Endothelial cell of umbilical vein (primary cell): ENCODE results near the gene TRAF3IP1. TPM values are rescaled to one million over a fixed set of nuclear protein-coding genes. Genes with fewer than 3 reads are reported as not detected.

Source experiments
- BruUV-seq: library from RNA; stranded (reverse); fragments of 400-500 nt; replicated peaks from 2 replicates; lab custom pipeline; 2021; lab: Mats Ljungman, UMichigan
- CTCF ChIA-PET: fragments of 300-600, 350-600 bp; sonication (Branson Sonifier 250); formaldehyde crosslinking; loops from one replicate; lab custom pipeline; 2021; ENCODE audit warnings: antibody characterized with exemption, inconsistent platforms; lab: Charles Lee
- POLR2A ChIA-PET: fragments of 300-600, 350-600 bp; sonication (Branson Sonifier 250); formaldehyde crosslinking; loops from one replicate; lab custom pipeline; 2021; ENCODE audit warnings: antibody characterized with exemption, inconsistent platforms; lab: Charles Lee
- DNase-seq: peaks from one replicate; pipeline ENCODE4 v3.0.0-alpha.2; 2011; ENCODE audit warnings: low read depth, low spot score
- FAIRE-seq: peaks from 2 replicates; lab custom pipeline; 2011; peaks lifted over from hg19 to GRCh38; lab: Jason Lieb, UNC
- H2AFZ ChIP-seq: 2 replicates; pipeline ENCODE4 v1.6.0; 2012; ENCODE audit warnings: low read depth, low read length, control low read depth, inconsistent platforms
- H3K27ac ChIP-seq: 2 replicates; pipeline ENCODE4 v1.5.1; 2011; ENCODE audit warnings: low read depth, mild to moderate bottlenecking, control low read depth, low read length, moderate library complexity; ENCODE audit not compliant: insufficient read depth
- H3K27me3 ChIP-seq, 2 experiments: 2 replicates each; pipeline versions ENCODE4 v1.6.0 to v1.6.1; 2011; ENCODE audit warnings: low read length in 2 of 2, mixed read lengths in 1 of 2; ENCODE audit not compliant: control insufficient read depth in 2 of 2, insufficient read depth in 2 of 2
- H3K36me3 ChIP-seq, 2 experiments: 2 replicates in 1 of 2; 3 replicates in 1 of 2; pipeline ENCODE4 v1.5.1; 2011; ENCODE audit warnings: low read length in 2 of 2, mild to moderate bottlenecking in 1 of 2, moderate library complexity in 1 of 2; ENCODE audit not compliant: control insufficient read depth in 2 of 2, insufficient read depth in 2 of 2; ENCODE audit errors: extremely low read depth in 1 of 2
- H3K4me1 ChIP-seq: 3 replicates; pipeline ENCODE4 v1.5.1; 2011; ENCODE audit warnings: mild to moderate bottlenecking, low read length; ENCODE audit not compliant: control insufficient read depth, insufficient read depth; ENCODE audit errors: extremely low read depth
- H3K4me2 ChIP-seq: 2 replicates; pipeline ENCODE4 v1.6.1; 2011; ENCODE audit warnings: low read length, control low read depth, mixed read lengths; ENCODE audit not compliant: insufficient read depth
- H3K4me3 ChIP-seq, 3 experiments: fragments of 200-600 bp in 1 of 3; sonication (generic), shearing (Covaris generic) in 1 of 3; replicated peaks in 1 of 3; 2 replicates each; pipeline ENCODE4 v1.5.1; 2011 to 2016; ENCODE audit warnings: control low read depth in 3 of 3, low read length in 3 of 3, mild to moderate bottlenecking in 2 of 3, inconsistent platforms in 1 of 3, low read depth in 1 of 3, moderate library complexity in 1 of 3; ENCODE audit not compliant: insufficient read depth in 1 of 3
- H3K79me2 ChIP-seq: 2 replicates; pipeline ENCODE4 v1.6.0; 2012; ENCODE audit warnings: low read length, inconsistent platforms; ENCODE audit not compliant: control insufficient read depth, insufficient read depth
- H3K9ac ChIP-seq: replicated peaks from 2 replicates; pipeline ENCODE3; 2011; ENCODE audit warnings: low read length, control low read depth; ENCODE audit not compliant: insufficient read depth; ENCODE audit errors: extremely low read depth
- H3K9me1 ChIP-seq: replicated peaks from 3 replicates; pipeline ENCODE4 v1.6.0; 2011; ENCODE audit warnings: mild to moderate bottlenecking, low read length; ENCODE audit not compliant: control insufficient read depth, insufficient read depth; ENCODE audit errors: extremely low read depth
- H3K9me3 ChIP-seq: replicated peaks from 2 replicates; pipeline ENCODE4 v1.5.1; 2012; ENCODE audit warnings: low read length, inconsistent platforms; ENCODE audit not compliant: control insufficient read depth, insufficient read depth
- H4K20me1 ChIP-seq: replicated peaks from 2 replicates; pipeline ENCODE3; 2011; ENCODE audit warnings: mild to moderate bottlenecking, low read length; ENCODE audit not compliant: control insufficient read depth, insufficient read depth; ENCODE audit errors: extremely low read depth
- CTCF ChIP-seq, 2 donors: IDR thresholded peaks; 1 replicate in 1 of 2; 2 replicates in 1 of 2; pipeline ENCODE4 v1.5.1; 2011; ENCODE audit warnings: low read length in 2 of 2, mild to moderate bottlenecking in 2 of 2, moderate library complexity in 2 of 2, control low read depth in 1 of 2, inconsistent platforms in 1 of 2, low read depth in 1 of 2; ENCODE audit not compliant: insufficient read depth in 1 of 2; ENCODE audit errors: extremely low read depth in 1 of 2
- JUN ChIP-seq: IDR thresholded peaks from 2 replicates; pipeline ENCODE4 v1.6.1; 2011; ENCODE audit warnings: borderline replicate concordance, low read depth; ENCODE audit not compliant: insufficient read length, insufficient read depth
- MYC ChIP-seq: IDR thresholded peaks from one replicate; pipeline ENCODE4 v1.6.1; 2011; ENCODE audit warnings: mild to moderate bottlenecking, low read depth, low read length
- POLR2AphosphoS5 ChIP-seq: IDR thresholded peaks from 2 replicates; pipeline ENCODE4 v1.6.1; 2012; ENCODE audit warnings: low read depth, mild to moderate bottlenecking, control low read depth, low read length, moderate library complexity; ENCODE audit not compliant: insufficient read depth
- dilution Hi-C: fragments of 300-500 bp; cut with MboI; formaldehyde crosslinking; loops from one replicate; pipeline ENCODE4 v1.15.0; 2019; ENCODE audit warnings: low sequenced_read_pairs; ENCODE audit not compliant: extremely low pct_ligation_motif_present
- intact Hi-C: fragments of 100-400 bp; cut with micrococcal nuclease; formaldehyde crosslinking; loops from one replicate; pipeline ENCODE4 v1.10.0; 2022
- polyA plus RNA-seq, 4 experiments: library from polyadenylated mRNA; depleted of rRNA in 3 of 4; stranded (reverse) in 3 of 4; unstranded in 1 of 4; fragments of >200 nt; gene quantifications; 2 replicates each; pipeline versions ENCODE4 v1.2.1 to v1.2.3, GENCODE V29; 2011 to 2012; ENCODE audit warnings: missing spikeins in 1 of 4
- total RNA-seq: library from RNA; stranded (reverse); gene quantifications from 2 replicates; pipeline ENCODE4 v1.2.3, GENCODE V29; 2021
- TF ChIP-seq, protein P1 (sequence below): IDR thresholded peaks from 2 replicates; pipeline ENCODE4 v1.6.1; 2011; ENCODE audit not compliant: insufficient read depth, insufficient read length

TRAF3IP1 gene
- total and polyA plus RNA-seq, 2 donors (not counting 3 experiments of a cell fraction or from before 2014, with no cell fraction given), result 3.4 to 15.9 TPM

DNA sequence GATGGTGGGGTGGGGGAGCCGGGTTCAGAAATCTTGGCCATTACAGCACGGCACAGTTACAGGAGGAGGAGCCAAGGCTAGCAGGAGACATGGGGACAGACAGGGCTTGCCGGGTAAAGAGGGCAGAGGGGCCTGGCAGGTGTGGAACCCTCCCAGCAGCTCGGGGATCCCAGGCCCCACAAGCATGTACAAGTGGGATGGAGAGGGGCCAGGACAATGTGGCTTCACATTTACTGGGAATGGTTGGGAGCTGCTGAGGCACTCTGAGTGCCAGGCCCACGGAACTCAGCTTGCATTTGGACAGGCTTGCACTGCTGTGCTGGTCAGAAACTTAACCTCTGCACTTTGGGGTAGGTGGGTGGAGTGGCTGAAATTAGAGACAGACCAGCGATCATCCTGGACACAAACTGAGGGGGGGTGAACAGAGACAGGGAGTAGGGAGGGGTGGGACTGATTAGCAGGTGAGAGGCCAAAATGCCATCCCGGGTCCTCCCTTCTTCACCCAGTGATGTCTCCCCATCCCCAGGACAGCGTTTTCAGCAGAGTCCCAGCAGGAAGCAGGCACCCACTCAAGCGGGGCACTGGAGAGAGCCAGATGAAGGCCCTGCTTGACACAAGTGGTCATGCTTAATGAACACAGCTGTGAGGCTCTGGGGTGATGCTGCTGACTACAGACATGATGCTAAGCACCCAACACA is 41.5 kb upstream of the TRAF3IP1 start:
- H3K4me2 ChIP-seq, result no peak overlapping the region
- dilution Hi-C loops, result no loop called here
- ChIA-PET POLR2A (no interaction called here), CTCF (interaction anchor here (2.6 kb wide), 1 partner anchor 15 kb away, joined by 9 read pairs; no protein-coding TSS in a partner anchor)
- H3K4me1 ChIP-seq, result no peaks in the 10 kb centered on the region
- no peak for DNase-seq
- H3K27ac ChIP-seq, result no peak overlapping the region
- H3K4me3 ChIP-seq, result no peak overlapping the region
- H3K9me1 ChIP-seq, result no peaks in the 10 kb centered on the region
- H4K20me1 ChIP-seq, result no peaks in the 10 kb centered on the region
- no peaks in the 10 kb centered on the region for H3K79me2 ChIP-seq
- BruUV-seq, result no TSS peak
- FAIRE-seq, result no peak
- no peak overlapping the region for H2AFZ ChIP-seq
- no peak overlapping the region for H3K9ac ChIP-seq
- TF ChIP-seq JUN (no peak), CTCF (IDR thresholded peaks at IDR 0.05; ENCODE audit: extremely low read depth in 1 of 2, insufficient read depth in 1 of 2, low read depth in 1 of 2, low read length in 2 of 2) (no peak), POLR2AphosphoS5 (no peak), MYC (no peak)
- TF ChIP-seq, protein P1, sequence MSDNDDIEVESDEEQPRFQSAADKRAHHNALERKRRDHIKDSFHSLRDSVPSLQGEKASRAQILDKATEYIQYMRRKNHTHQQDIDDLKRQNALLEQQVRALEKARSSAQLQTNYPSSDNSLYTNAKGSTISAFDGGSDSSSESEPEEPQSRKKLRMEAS, result no peak
- peaks cover 0 to 2% of the 10 kb centered on the region in 2 experiments for H3K36me3 ChIP-seq
- no peaks in the 10 kb centered on the region for H3K9me3 ChIP-seq
- intact Hi-C loops, result no loop called here
- no peaks in the 10 kb centered on the region for H3K27me3 ChIP-seq
